ENCODE data around the gene SLN.
"Not testable (repeated sequence)": the region's sequence is repeated elsewhere in the genome, so short reads cannot be mapped to it uniquely, and the experiment has no call there.

DNA sequence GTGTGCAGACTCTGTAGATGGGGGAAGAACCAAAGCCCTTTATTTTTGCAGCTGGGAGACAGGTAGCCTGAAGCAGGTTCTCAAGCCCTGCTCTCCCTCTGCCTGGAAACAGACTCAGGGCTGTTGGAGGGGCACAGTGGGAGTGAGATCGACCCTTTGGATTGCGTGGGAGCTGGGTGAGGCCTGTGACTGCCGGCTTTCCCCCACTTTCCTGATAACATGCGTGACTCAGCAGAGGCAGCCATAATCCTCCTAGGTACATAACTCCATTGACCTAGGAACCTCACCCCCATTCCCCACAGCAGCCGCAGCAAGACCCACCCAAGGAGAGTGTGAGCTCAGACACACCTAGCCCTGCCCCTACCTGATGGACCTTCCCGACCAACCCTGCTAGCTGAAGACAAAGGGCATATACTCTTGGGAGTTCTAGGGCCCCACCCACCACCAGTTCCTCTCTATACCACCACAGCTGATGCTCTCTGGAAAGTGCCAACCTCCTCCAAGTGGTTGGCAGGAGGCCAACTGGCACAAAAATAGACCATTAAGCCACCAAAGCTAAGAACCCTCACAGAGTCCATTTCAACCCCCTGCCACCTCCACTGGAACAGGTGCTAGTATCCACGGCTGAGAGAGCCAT, 47.0 kb upstream of the SLN start:
- TF ChIP-seq, protein P1, sequence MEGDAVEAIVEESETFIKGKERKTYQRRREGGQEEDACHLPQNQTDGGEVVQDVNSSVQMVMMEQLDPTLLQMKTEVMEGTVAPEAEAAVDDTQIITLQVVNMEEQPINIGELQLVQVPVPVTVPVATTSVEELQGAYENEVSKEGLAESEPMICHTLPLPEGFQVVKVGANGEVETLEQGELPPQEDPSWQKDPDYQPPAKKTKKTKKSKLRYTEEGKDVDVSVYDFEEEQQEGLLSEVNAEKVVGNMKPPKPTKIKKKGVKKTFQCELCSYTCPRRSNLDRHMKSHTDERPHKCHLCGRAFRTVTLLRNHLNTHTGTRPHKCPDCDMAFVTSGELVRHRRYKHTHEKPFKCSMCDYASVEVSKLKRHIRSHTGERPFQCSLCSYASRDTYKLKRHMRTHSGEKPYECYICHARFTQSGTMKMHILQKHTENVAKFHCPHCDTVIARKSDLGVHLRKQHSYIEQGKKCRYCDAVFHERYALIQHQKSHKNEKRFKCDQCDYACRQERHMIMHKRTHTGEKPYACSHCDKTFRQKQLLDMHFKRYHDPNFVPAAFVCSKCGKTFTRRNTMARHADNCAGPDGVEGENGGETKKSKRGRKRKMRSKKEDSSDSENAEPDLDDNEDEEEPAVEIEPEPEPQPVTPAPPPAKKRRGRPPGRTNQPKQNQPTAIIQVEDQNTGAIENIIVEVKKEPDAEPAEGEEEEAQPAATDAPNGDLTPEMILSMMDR (IDR thresholded peaks at IDR 0.05 in 4 of 5, conservative IDR thresholded peaks at IDR 0.05 in 1 of 5), result not testable (repeated sequence)
- TF ChIP-seq POLR2A (IDR thresholded peaks at IDR 0.05), result not testable (repeated sequence)

Data from gastrocnemius medialis (tissue), 4 donors.